HG03571 (cell line): ENCODE measurements around the gene ERBIN.

ENCODE experiments used
- ATAC-seq: cut with Tn5 transposase; IDR thresholded peaks from one replicate; pipeline ENCODE4 v1.9.1; 2021; ENCODE audit not compliant: unreplicated experiment

The ERBIN gene

DNA sequence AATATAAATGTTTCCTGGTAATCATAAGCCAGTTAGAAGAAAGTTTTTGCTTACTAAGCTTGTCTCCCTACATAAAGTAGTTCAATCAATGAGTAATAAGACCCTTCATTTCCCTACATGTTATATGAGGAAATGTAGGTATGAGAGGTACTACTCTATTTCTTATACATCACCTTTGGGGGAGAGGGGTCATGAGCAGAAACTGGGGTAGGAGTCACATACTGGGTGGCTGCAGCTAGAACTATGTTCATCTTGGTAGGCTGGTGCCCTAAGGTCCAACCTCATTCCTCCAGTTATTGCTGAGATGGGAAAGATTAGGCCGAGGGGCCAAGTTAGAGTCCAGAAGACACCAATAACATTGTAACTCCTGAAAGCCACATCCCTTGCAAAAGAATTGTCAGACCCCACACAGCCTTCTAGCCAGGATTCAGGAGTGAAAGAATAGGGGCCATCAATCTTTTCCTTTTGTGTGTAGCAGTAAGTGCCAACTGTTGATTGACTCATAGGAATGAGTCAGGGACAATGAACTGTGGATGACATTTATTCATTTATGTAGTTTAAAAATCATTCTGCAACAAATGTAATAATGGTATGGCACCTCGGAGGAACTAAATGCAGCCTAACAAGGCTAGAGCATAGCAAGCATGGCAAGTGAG lies 196.1 kb downstream of the ERBIN start:
- no peak for ATAC-seq

DNA sequence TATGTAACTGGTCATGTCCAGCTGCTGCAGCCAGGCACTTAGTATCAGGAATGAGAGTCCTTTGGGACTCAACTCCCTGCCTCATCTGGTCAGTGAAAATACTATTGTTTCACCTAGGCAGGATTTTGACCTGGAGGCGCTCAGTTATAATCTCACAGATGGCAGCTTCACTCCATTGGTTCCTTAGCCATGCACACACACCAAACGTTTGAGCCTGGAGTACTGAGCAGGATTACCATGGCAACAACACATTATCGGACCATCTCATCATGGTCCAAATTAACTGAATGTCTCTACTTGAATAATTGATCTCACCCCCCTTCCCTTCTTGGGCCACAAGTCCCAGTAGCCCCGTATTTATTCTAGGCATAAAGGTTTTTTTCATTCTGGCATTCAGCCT lies 202.8 kb downstream of the ERBIN start:
- ATAC-seq: no peak

DNA sequence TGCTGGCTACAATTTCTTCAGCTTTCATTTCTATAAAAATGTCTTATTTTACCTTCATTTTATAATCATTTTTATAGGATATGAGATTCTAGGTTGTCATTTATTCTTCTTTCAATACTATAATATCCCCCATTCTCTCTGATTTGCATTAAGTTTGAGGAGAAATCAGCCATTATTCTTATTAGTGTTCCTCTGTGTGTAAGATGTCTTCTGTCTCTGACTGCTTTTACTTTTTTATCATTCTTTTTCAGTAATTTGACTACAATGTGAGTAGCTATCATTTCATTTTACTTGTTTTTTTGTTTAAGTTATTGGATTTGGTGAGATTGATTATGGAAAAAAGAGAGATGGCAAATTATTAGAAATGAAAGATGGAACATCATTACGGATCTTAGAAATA lies 204.1 kb downstream of the ERBIN start:
- ATAC-seq: no peak
